K562 (cell line): ENCODE data around the gene TRMT2A. TPM values are rescaled to one million over a fixed set of nuclear protein-coding genes. Genes with fewer than 3 reads are reported as not detected.

Experiments
- ATAC-seq: fragments of 200-7000 bp; cut with Tn5 transposase; 3 replicates; pipeline ENCODE4 v1.9.1; 2020; ENCODE audit warnings: moderate library complexity
- BruUV-seq: library from RNA; stranded (reverse); fragments of 400-500 nt; replicated peaks from 2 replicates; lab custom pipeline; 2021; lab: Mats Ljungman, UMichigan
- CTCF ChIA-PET: fragments of 300-600 bp; formaldehyde crosslinking; extraction: SDS; loops from one replicate; lab custom pipeline; 2021; ENCODE audit warnings: low intra/inter-chr PET ratio; lab: Yijun Ruan, JAX
- POLR2A ChIA-PET: fragments of 300-600, 350-650 bp; sonication (Branson Sonifier 250); formaldehyde crosslinking; extraction: SDS; loops from one replicate; lab custom pipeline; 2021; ENCODE audit warnings: antibody characterized with exemption, inconsistent platforms; lab: Yijun Ruan, JAX
- DNase-seq, 4 experiments: peaks; one replicate each; pipeline versions ENCODE4 v3.0.0 to v3.0.0-alpha.2; 2011 to 2018; ENCODE audit warnings: low spot score in 3 of 4, mixed read lengths in 3 of 4; ENCODE audit errors: extremely low read depth in 1 of 4
- FAIRE-seq: peaks from 2 replicates; lab custom pipeline; 2011; peaks lifted over from hg19 to GRCh38; lab: Jason Lieb, UNC
- H2AFZ ChIP-seq: 2 replicates; pipeline ENCODE4 v1.6.0; 2011; ENCODE audit warnings: low read depth, low read length, control low read depth, inconsistent platforms
- H3K27ac ChIP-seq: fragments of 200-600 bp; 3 replicates; pipeline ENCODE4 v1.8.0; 2011; ENCODE audit warnings: low read depth, mild to moderate bottlenecking, control low read depth, inconsistent platforms, low read length, moderate library complexity, mixed read lengths; ENCODE audit errors: extremely low read depth
- H3K27me3 ChIP-seq, 2 experiments: fragments of 300-600 bp in 1 of 2; 2 replicates in 1 of 2; 3 replicates in 1 of 2; pipeline versions ENCODE4 v1.6.0 to v1.8.0; 2011; ENCODE audit warnings: inconsistent platforms in 2 of 2, low read length in 2 of 2, mild to moderate bottlenecking in 1 of 2, mixed read lengths in 1 of 2, moderate library complexity in 1 of 2; ENCODE audit not compliant: control insufficient read depth in 2 of 2, insufficient read depth in 2 of 2
- H3K36me3 ChIP-seq: fragments of 300-600 bp; 3 replicates; pipeline ENCODE4 v1.8.0; 2011; ENCODE audit warnings: mild to moderate bottlenecking, low read length, inconsistent platforms; ENCODE audit not compliant: control insufficient read depth, insufficient read depth
- H3K4me1 ChIP-seq, 2 experiments: fragments of 200-600 bp in 1 of 2; replicated peaks in 1 of 2; 2 replicates in 1 of 2; 3 replicates in 1 of 2; pipeline versions ENCODE4 v1.5.1 to v1.8.0; 2011; ENCODE audit warnings: inconsistent platforms in 2 of 2, low read length in 2 of 2, mild to moderate bottlenecking in 1 of 2, mixed read lengths in 1 of 2, moderate library complexity in 1 of 2; ENCODE audit not compliant: control insufficient read depth in 2 of 2, insufficient read depth in 2 of 2
- H3K4me2 ChIP-seq: 2 replicates; pipeline ENCODE4 v1.6.1; 2011; ENCODE audit warnings: low read length, control low read depth, inconsistent platforms, mixed read lengths; ENCODE audit not compliant: insufficient read depth
- H3K4me3 ChIP-seq: fragments of 200-600 bp; sonication (generic), shearing (Covaris generic); 2 replicates; pipeline ENCODE4 v1.5.1; 2016; ENCODE audit warnings: control low read depth, inconsistent platforms
- H3K79me2 ChIP-seq: fragments of 200-600 bp; 3 replicates; pipeline ENCODE4 v1.8.0; 2011; ENCODE audit warnings: low read length, inconsistent platforms; ENCODE audit not compliant: control insufficient read depth, insufficient read depth
- H3K9ac ChIP-seq, 2 experiments: 2 replicates each; pipeline versions ENCODE4 v1.6.0 to v1.6.1; 2011; ENCODE audit warnings: low read depth in 2 of 2, low read length in 2 of 2, control low read depth in 1 of 2, inconsistent platforms in 1 of 2, mild to moderate bottlenecking in 1 of 2, mixed read lengths in 1 of 2; ENCODE audit not compliant: insufficient read depth in 1 of 2
- H3K9me1 ChIP-seq: one replicate; pipeline ENCODE4 v1.6.0; 2011; ENCODE audit warnings: inconsistent platforms, mild to moderate bottlenecking, low read length, moderate library complexity; ENCODE audit not compliant: control insufficient read depth, insufficient read depth
- H3K9me3 ChIP-seq: replicated peaks from 2 replicates; pipeline ENCODE4 v1.5.1; 2011; ENCODE audit warnings: low read depth, low read length, inconsistent platforms; ENCODE audit not compliant: control insufficient read depth, insufficient read depth
- H4K20me1 ChIP-seq: replicated peaks from 2 replicates; pipeline ENCODE4 v1.6.1; 2011; ENCODE audit warnings: low read length, inconsistent platforms, mixed read lengths; ENCODE audit not compliant: control insufficient read depth, insufficient read depth
- CAMTA2 ChIP-seq: fragments of 250-450 bp; sonication (Bioruptor Pico); conservative IDR thresholded peaks from 2 replicates; pipeline ENCODE4 v1.5.1; 2022
- ESRRB ChIP-seq: fragments of 250-450 bp; sonication (Bioruptor Pico); IDR thresholded peaks from 2 replicates; pipeline ENCODE4 v1.5.0; 2020; ENCODE audit warnings: mild to moderate bottlenecking, moderate library complexity, borderline replicate concordance
- POLR2B ChIP-seq: fragments of 450-650 bp; IDR thresholded peaks from 2 replicates; pipeline ENCODE4 v1.6.1; 2018; ENCODE audit warnings: low read depth; ENCODE audit not compliant: partially characterized antibody
- RFX7 ChIP-seq: fragments of 250-450 bp; sonication (Bioruptor Pico); IDR thresholded peaks from 2 replicates; pipeline ENCODE4 v1.5.1; 2021; ENCODE audit warnings: mild to moderate bottlenecking
- SETDB1 ChIP-seq: IDR thresholded peaks from one replicate; pipeline ENCODE4 v1.6.1; 2012; ENCODE audit warnings: low read length, control low read depth, inconsistent platforms
- TEAD4 ChIP-seq, 2 experiments: sonication (generic) in 1 of 2; formaldehyde crosslinking in 1 of 2; IDR thresholded peaks; 2 replicates each; pipeline versions ENCODE4 v1.6.1 to v1.8.0; 2012 to 2022; ENCODE audit warnings: borderline replicate concordance in 1 of 2, inconsistent platforms in 1 of 2, low read length in 1 of 2, mild to moderate bottlenecking in 1 of 2, missing genetic modification reagents in 1 of 2
- ZNF695 ChIP-seq: fragments of 450-650 bp; formaldehyde crosslinking; IDR thresholded peaks from 2 replicates; pipeline ENCODE4 v1.4.0; 2020; ENCODE audit warnings: mild to moderate bottlenecking, moderate library complexity
- ZNF764 ChIP-seq: fragments of 250-450 bp; sonication (Bioruptor Pico); IDR thresholded peaks from 2 replicates; pipeline ENCODE4 v1.4.0; 2020; ENCODE audit warnings: low read depth, mild to moderate bottlenecking, moderate library complexity
- WGBS: fragments of 100-300 bp; shearing (Covaris generic); methylation state at CpG from one replicate; pipeline ENCODE4 v1.1.6; 2016; ENCODE audit warnings: low coverage, mixed read lengths; ENCODE audit not compliant: insufficient coverage; ENCODE audit errors: missing lambda C conversion rate; 5-methylcytosine and 5-hydroxymethylcytosine counted together
- in situ Hi-C: fragments of 300-500 bp; cut with MboI; formaldehyde crosslinking; loops from 4 replicates; pipeline ENCODE4 v1.15.0; 2018; ENCODE audit warnings: inconsistent platforms, mixed read lengths
- intact Hi-C: fragments of 100-400 bp; cut with micrococcal nuclease; formaldehyde crosslinking; loops from 2 replicates; pipeline ENCODE4 v1.14.2; 2022
- polyA plus RNA-seq, 8 experiments: library from polyadenylated mRNA; depleted of rRNA in 4 of 8; stranded (reverse) in 5 of 8; unstranded in 3 of 8; fragments of >200 nt; fragmentation: Nextera tagmentation in 2 of 8; fragmentation: Illumina TruSeq in 1 of 8; extraction: Ambion mirVana in 2 of 8; extraction: Trizol in 1 of 8; gene quantifications; 2 replicates each; pipeline versions ENCODE4 v1.2.1 to v1.2.3, GENCODE V29; 2011 to 2014; ENCODE audit warnings: inconsistent platforms in 1 of 8, missing spikeins in 1 of 8
- total RNA-seq, 7 experiments: library from RNA; depleted of rRNA in 6 of 7; stranded (reverse); fragments of >200 nt in 6 of 7; fragmentation: Illumina TruSeq in 2 of 7; extraction: Trizol in 2 of 7; gene quantifications; 2 replicates each; pipeline versions ENCODE4 v1.2.1 to v1.2.3, GENCODE V29; 2011 to 2021; ENCODE audit warnings: low replicate concordance in 1 of 7
- TF ChIP-seq, protein P1 (sequence below), 3 experiments: fragments of 200-800 bp in 1 of 3; sonication (Bioruptor generic) in 1 of 3; sonication (generic) in 1 of 3; formaldehyde crosslinking in 1 of 3; IDR thresholded peaks; 2 replicates each; pipeline versions ENCODE4 v1.6.1 to v1.8.0; 2016 to 2022; ENCODE audit warnings: mild to moderate bottlenecking in 2 of 3, missing compliant biosample characterization in 2 of 3, missing genetic modification characterization in 2 of 3, missing genetic modification reagents in 1 of 3
- TF ChIP-seq, protein P2 (sequence below), 2 experiments: fragments of 450-650 bp; formaldehyde crosslinking in 1 of 2; IDR thresholded peaks; 2 replicates each; pipeline versions ENCODE4 v1.4.0 to v1.6.1; 2014 to 2020; ENCODE audit warnings: mild to moderate bottlenecking in 2 of 2, borderline replicate concordance in 1 of 2, low read depth in 1 of 2

TRMT2A gene
- total and polyA plus RNA-seq, 9 of the 15 experiments (the other 6 are each of a cell fraction or from before 2014, with no cell fraction given), result 1.6 to 265 (median 140) TPM

DNA sequence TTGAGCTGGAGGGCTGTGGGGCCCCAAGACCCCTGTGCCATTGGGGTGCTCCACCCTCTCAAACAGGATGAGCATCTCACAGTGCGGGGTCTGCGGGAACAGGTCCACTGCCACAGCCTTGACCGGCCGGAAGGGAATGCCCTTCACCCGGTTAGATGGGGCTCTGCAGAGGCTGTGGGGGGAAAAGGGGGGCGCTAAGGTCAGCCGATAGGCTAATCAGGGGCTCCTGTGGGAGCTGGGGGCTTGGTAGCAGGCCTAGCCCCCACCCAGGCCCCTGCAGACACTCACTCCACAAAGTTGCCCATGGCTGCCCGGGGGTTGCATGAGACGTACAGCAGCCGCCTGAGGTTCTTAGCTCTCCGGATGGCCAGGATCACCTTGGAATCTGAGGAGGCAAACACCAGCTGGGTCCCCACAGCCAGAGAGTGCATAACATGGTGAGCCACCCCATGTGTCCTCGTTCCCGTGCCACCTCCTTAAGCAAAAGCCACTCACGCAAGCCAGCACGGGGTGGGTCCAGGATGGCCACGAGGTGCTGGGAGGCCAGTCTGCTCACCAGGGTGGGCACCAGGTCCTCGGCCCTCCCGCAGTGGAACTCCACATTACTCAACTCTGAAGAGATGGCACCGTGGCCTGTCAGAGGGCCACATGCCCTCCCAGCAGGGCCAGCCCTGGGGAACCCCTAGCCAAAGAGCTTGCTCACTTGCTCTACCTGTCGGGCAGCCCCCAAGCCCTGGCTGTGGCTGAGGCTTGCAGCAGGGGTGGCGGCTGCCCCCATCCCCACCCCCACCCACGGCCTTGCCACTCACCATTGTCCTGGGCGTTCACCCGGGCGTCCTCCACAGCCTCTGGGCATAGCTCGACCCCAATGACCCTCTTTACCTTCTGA lies 4.2 kb downstream of the TRMT2A start:
- 92% methylated on average over 26 of the region's 26 CpGs for WGBS
- peaks cover 50% of the 10 kb centered on the region for H4K20me1 ChIP-seq
- H2AFZ ChIP-seq, result no peak overlapping the region
- peaks cover 10 to 84% of the 10 kb centered on the region in 2 experiments; a peak in 4 of 5 replicates for H3K4me1 ChIP-seq
- in situ Hi-C loops, result loop anchor here (10.0 kb wide), 1 partner anchor 388 kb away; the partner anchor contains the start of gene GP1BB
- no peak overlapping the region for H3K4me3 ChIP-seq
- CTCF ChIA-PET, result no interaction called here
- no peaks in the 10 kb centered on the region for H3K9me1 ChIP-seq
- no peaks in the 10 kb centered on the region for H3K9me3 ChIP-seq
- FAIRE-seq (no peak), DNase-seq (no peak), ATAC-seq (no peak)
- H3K27ac ChIP-seq, result no peak overlapping the region
- H3K36me3 ChIP-seq, result peaks cover 84% of the 10 kb centered on the region
- no TSS peak for BruUV-seq
- H3K4me2 ChIP-seq, result no peak overlapping the region
- POLR2A ChIA-PET, result interaction anchor here (0.7 to 20.7 kb wide), 17 partner anchors 8 to 313 kb away, joined by 3 to 513 read pairs (median 3); no protein-coding TSS in a partner anchor
- peaks cover 33% of the 10 kb centered on the region for H3K79me2 ChIP-seq
- no peaks in the 10 kb centered on the region for H3K27me3 ChIP-seq
- H3K9ac ChIP-seq, result peak overlapping the region in 1 of 2 experiments; percentile 73; a peak in 2 of 4 replicates
- intact Hi-C loops, result no loop called here
- TF ChIP-seq ESRRB (no peak), ZNF764 (CRISPR knock-in tag) (no peak), POLR2B (peak; percentile 57), CAMTA2 (no peak; the same call in 1 of the 2 replicates), SETDB1 (peak; percentile 89), TEAD4 (IDR thresholded peaks at IDR 0.05; ENCODE audit: low read length) (0 out of 2 replicates have a peak, but pooled peaks have one; percentile 5), TEAD4 (CRISPR knock-in tag; IDR thresholded peaks at IDR 0.05; ENCODE audit: borderline replicate concordance) (no peak), RFX7 (CRISPR knock-in tag) (0 out of 2 replicates have a peak, but pooled peaks have one; percentile 65), ZNF695 (no peak)
- TF ChIP-seq, protein P1, sequence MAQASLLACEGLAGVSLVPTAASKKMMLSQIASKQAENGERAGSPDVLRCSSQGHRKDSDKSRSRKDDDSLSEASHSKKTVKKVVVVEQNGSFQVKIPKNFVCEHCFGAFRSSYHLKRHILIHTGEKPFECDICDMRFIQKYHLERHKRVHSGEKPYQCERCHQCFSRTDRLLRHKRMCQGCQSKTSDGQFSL (CRISPR knock-in tag; IDR thresholded peaks at IDR 0.05), result no peak
- TF ChIP-seq, protein P1 (tag; IDR thresholded peaks at IDR 0.05), result no peak
- TF ChIP-seq, protein P2, sequence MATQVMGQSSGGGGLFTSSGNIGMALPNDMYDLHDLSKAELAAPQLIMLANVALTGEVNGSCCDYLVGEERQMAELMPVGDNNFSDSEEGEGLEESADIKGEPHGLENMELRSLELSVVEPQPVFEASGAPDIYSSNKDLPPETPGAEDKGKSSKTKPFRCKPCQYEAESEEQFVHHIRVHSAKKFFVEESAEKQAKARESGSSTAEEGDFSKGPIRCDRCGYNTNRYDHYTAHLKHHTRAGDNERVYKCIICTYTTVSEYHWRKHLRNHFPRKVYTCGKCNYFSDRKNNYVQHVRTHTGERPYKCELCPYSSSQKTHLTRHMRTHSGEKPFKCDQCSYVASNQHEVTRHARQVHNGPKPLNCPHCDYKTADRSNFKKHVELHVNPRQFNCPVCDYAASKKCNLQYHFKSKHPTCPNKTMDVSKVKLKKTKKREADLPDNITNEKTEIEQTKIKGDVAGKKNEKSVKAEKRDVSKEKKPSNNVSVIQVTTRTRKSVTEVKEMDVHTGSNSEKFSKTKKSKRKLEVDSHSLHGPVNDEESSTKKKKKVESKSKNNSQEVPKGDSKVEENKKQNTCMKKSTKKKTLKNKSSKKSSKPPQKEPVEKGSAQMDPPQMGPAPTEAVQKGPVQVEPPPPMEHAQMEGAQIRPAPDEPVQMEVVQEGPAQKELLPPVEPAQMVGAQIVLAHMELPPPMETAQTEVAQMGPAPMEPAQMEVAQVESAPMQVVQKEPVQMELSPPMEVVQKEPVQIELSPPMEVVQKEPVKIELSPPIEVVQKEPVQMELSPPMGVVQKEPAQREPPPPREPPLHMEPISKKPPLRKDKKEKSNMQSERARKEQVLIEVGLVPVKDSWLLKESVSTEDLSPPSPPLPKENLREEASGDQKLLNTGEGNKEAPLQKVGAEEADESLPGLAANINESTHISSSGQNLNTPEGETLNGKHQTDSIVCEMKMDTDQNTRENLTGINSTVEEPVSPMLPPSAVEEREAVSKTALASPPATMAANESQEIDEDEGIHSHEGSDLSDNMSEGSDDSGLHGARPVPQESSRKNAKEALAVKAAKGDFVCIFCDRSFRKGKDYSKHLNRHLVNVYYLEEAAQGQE (IDR thresholded peaks at IDR 0.05; ENCODE audit: borderline replicate concordance), result no peak
- TF ChIP-seq, protein P2 (CRISPR knock-in tag; IDR thresholded peaks at IDR 0.05; ENCODE audit: low read depth), result 0 out of 2 replicates have a peak, but pooled peaks have one; percentile 26
